Fibroblast of lung (primary cell): ENCODE measurements around the gene CEP41.

Experiments
- EZH2 ChIP-seq: IDR thresholded peaks from 2 replicates; pipeline ENCODE4 v1.5.1; 2012; ENCODE audit warnings: low read length, control low read depth, mild to moderate bottlenecking; ENCODE audit errors: missing control alignments
- TF ChIP-seq, protein P1 (sequence below), 2 donors: IDR thresholded peaks in 1 of 2; conservative IDR thresholded peaks in 1 of 2; 1 replicate in 1 of 2; 2 replicates in 1 of 2; pipeline ENCODE4 v1.5.1; 2011 to 2012; ENCODE audit warnings: low read length in 2 of 2, control low read depth in 1 of 2, inconsistent platforms in 1 of 2, low read depth in 1 of 2, mild to moderate bottlenecking in 1 of 2

DNA sequence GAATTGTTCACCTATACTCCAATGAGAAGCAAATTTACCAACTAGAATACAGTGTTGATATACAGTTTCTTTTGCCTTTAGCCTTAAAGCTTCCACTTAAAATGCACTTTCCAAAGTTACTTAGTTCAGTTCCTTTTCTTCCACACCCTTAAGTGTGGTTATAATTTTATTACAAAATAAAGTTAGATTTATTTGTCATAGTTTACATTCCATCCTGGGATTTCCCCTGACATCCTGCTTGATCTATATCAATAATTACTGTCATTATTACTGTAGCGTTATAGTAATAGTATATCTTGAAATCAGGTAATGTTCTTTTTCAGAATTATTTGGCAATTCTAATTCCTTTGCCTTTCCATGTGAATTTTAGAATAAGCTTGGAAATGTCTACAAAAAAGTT is 27.8 kb upstream of the CEP41 start:
- TF ChIP-seq, protein P1, sequence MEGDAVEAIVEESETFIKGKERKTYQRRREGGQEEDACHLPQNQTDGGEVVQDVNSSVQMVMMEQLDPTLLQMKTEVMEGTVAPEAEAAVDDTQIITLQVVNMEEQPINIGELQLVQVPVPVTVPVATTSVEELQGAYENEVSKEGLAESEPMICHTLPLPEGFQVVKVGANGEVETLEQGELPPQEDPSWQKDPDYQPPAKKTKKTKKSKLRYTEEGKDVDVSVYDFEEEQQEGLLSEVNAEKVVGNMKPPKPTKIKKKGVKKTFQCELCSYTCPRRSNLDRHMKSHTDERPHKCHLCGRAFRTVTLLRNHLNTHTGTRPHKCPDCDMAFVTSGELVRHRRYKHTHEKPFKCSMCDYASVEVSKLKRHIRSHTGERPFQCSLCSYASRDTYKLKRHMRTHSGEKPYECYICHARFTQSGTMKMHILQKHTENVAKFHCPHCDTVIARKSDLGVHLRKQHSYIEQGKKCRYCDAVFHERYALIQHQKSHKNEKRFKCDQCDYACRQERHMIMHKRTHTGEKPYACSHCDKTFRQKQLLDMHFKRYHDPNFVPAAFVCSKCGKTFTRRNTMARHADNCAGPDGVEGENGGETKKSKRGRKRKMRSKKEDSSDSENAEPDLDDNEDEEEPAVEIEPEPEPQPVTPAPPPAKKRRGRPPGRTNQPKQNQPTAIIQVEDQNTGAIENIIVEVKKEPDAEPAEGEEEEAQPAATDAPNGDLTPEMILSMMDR (conservative IDR thresholded peaks at IDR 0.05 in 1 of 2, IDR thresholded peaks at IDR 0.05 in 1 of 2; ENCODE audit: low read depth in 1 of 2, low read length in 2 of 2), result no peak
- no peak for TF ChIP-seq EZH2
